Left forelimb (tissue), 1 donor: ENCODE data around the gene B3GALNT2.
A peak's percentile ranks its signal among the peaks of the same experiment; 100 is the strongest.
"Not testable (repeated sequence)": the region's sequence is repeated elsewhere in the genome, so short reads cannot be mapped to it uniquely, and the experiment has no call there.

Experiments
- DNase-seq: peaks from one replicate; pipeline ENCODE4 v3.0.0-alpha.2; 2018; ENCODE audit warnings: low spot score

B3GALNT2 gene

GRCh38 chr1:235503403-235504121, 690 bp downstream of the B3GALNT2 start:
- peak; percentile 74 for DNase-seq

DNA sequence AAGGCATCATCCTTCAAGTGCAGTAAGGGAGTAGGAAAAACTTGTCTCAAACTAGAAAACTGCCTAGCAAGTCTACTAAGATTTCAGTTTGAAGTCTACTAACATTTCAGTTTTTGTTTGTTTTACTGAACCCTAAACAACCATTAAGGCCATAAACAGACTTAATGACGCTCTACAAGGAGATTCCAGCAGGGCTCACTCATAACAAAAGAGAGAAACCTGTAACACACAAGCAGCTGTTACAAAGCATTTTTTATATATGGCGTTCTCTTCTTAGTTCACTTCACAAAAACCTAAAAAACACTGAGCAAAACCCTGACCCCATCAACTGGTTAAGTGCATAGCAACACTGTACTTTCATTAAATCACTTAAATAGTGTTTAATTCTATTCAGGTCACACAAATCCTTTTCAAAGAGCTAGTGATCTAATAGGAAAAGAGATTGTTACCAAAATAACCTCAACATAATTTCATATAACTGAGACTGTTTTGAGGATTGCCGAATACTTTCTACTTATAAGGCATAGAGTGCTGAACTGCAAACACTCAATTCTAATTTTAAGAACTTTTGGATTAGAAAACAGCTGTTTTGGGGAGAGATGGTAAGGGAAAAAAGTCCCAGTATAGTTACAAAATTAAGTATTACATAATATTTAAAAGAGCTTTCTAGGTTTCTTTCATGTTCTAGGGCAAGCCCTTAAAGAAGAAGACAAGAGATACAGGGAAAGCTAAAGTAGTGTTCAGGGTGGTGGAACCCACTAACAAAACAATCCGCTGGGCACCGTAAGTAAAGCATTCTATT, 1.4 kb downstream of the B3GALNT2 start:
- no peak for DNase-seq

DNA sequence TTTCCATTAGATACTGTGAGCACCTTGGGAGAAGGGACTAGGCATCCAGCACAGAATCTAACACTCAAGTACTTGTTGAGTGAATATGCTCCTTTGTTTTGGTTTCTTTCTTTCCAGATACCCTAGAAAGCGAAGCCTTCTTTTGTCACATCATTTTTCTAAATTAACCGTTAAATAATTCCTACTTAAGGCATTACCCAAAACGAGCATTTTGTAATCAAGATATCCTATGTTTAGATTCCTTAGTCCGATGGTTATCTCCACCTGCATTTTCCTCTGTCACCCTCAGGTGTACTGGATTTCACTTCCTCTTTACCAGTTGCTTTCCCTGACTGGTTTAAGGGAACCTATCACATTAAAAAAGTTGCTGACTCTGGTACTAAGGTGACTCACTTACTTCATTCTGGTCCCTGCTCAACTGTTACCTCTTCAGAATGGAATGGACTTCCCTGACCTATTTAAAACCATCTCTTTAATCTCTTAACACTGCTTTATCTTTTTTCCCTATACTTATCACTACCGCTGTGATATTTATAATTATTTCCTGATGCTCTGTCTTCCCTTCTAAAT, 3.2 kb downstream of the B3GALNT2 start:
- DNase-seq = no peak

DNA sequence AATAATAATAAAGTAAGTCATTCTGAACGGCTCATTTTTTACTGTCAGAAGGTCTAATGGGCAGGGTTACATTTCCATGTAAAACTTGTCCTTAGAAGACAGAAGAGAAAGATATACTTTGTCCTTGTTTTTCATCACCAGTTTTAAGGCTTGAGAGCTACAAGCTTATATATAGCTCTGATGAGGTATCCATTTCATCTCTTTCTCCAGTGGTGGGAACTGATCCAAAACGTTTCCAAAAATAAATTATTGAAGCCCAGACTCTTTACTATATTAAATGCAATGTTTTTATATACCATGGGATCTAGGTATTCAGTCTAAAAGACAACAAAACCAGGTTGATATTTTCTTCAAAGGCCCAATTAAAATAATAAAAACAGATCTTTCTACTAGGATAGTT, 8.7 kb downstream of the B3GALNT2 start:
- no peak for DNase-seq

- DNase-seq = no peak
These were observed 9.2 kb downstream of the B3GALNT2 start for GRCh38 chr1:235495030-235495429.

GRCh38 chr1:235494531-235494930, 9.7 kb downstream of the B3GALNT2 start:
- no peak for DNase-seq

DNA sequence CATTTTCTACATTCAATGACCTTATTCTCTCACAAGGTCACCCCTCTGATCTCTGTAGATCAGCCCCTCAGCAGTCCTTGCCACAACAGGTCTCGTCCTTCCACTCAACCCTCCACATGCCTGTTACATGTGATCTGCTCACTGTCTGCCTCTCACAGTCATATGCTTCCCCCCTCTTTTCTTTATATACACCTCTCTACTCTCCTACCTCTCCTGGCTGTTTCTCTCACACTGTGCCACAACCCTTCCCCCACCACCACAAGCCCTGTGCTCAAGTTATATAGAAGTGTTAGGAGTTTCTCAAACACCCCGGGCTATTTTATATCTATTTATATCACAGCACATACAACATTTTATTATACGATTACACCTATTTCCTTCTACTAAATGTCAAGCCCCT, 12.6 kb downstream of the B3GALNT2 start:
- DNase-seq = no peak

GRCh38 chr1:235486321-235486720, 17.9 kb downstream of the B3GALNT2 start:
- DNase-seq = no peak

DNA sequence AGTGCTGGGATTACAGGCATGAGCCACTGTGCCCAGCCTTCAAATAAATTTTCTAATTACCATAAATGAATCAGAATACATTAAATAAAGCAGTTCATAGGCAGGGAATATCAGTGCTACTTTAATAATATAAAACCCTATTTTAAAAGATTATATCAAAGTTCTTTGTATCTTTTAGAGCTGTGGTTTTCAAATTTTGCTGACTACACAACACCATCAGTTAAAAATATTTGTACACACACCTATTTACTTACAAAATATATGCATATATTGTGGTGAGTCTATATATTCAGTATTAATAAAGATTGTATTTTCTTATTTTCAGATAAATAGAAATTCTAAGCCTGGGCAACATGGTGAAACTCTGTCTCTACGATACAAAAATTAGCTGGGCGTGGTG, 18.7 kb downstream of the B3GALNT2 start:
- DNase-seq = no peak

DNA sequence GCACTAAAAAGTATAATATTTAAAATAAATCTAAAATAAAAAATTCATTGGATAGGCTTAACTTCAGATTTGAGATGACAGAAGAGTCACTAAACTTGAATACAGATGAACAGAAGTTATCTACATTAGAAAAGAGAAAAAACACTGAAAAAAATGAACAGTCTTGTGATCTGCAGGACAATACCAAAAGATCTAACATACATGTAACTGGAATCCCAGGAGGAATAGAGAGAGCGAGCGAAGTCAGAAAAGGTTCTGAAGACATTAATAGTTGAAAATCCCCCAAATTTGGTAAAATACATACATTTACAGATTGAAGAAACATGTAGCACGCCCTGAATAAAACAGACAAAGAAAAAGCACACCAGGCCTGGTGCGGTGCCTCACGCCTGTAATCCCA, 21.2 kb downstream of the B3GALNT2 start:
- no peak for DNase-seq

GRCh38 chr1:235473806-235474205, 30.4 kb downstream of the B3GALNT2 start:
- no peak for DNase-seq

GRCh38 chr1:235470741-235471439, 33.4 kb downstream of the B3GALNT2 start:
- no peak for DNase-seq

DNA sequence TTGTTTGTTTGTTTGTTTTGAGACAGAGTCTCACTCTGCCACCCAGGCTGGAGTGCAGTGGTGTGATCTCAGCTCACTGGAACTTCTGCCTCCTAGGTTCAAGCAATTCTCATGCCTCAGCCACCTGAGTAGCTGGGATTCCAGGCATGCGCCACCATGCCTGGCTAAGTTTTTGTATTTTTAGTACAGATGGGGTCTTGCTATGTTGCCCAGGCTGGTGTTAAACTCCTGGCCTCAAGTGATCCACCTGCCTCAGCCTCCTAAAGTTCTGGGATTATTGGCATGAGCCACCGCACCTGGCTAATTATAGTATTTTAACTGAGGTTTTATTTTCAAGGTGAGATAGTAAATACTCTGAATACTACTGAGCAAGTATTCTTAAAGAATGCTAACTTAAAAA, 34.4 kb downstream of the B3GALNT2 start:
- not testable (repeated sequence) for DNase-seq

- no peak for DNase-seq
These were observed 35.3 kb downstream of the B3GALNT2 start for GRCh38 chr1:235468970-235469369.

GRCh38 chr1:235468004-235468403, 36.2 kb downstream of the B3GALNT2 start:
- no peak for DNase-seq

DNA sequence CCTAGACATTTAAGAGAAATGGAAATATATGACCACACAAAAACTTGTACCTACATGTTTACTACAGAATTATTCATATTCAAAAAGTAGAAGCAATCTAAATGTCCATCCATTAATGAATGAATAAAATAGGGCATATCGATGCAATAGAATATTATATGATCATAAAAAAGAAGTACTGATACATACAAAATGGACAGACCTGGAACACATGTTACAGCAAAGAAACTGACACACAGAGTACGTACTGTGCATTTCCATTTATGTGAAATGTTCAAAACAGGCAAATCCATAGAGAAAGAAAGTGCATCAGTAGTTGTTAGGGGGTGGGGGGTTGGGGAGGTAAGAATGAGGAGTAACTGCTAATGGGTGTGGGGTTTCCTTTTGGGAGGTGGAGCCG, 39.2 kb downstream of the B3GALNT2 start:
- DNase-seq = no peak

DNA sequence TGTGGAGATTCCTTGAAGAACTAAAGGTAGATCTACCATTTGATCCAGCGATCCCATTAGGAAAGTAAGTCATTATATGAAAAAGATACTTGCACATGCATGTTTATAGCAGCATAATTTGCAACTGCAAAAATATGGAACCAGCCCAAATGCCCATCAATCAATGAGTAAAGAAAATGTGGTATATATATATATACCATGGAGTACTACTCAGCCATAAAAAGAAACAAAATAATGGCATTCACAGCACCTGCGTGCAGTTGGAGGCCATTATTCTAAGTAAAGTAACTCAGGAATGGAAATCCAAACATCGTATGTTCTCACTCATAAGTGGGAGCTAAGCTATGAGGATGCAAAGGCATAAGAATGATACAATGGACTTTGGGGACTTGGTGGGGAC, 41.4 kb downstream of the B3GALNT2 start:
- not testable (repeated sequence) for DNase-seq

DNA sequence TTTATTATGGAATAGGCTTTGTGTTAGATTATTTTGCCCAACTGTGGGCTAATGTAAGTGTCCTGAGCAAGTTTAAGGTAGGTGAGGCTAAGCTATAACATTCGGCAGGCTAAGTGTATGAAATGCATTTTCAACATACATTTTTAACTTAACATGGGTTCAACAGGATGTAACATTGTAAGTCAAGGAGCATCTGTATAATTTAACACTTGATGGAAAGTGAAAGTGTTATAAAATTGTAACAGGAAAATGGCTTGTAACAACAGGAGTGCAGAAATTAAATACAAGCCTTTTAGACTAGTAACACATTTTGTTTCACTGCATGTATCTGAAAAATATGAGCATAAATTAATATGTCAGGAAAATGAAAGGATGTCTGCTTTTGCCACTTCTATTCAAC, 42.3 kb downstream of the B3GALNT2 start:
- no peak for DNase-seq

DNA sequence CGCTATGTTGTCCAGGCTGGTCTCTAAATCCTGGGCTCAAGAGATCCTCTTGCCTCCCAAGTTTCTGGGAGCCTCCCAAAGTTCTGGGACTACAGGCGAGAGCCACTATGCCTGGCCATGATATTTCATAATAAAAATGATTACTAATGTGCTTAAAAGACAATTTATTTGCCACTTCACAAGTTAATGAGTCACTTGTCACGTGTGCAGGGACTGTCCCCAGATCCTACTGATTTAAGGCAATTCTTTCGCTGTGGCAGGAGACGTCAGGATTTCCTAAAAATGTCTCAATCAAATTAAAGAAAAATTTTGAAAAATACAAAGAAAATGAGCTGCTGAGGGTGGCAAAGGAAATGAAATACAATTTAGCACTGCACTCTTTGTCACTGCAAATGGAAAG, 43.5 kb downstream of the B3GALNT2 start:
- no peak for DNase-seq

DNA sequence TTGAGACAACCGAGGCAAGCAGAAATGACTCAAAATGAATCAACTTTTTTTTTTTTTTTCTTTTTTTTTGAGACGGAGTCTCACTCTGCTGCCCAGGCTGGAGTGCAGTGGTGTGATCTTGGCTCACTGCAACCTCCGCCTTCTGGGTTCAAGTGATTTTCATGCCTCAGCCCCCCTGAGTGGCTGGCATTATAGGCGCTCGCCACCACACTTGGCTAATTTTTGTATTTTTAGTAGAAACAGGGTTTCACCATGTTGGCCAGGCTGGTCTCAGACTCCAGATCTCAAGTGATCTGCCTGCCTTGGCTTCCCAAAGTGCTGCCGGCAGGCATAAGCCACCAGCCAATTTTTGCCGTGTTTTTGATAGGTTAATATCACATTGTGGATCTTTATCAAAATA, 46.4 kb downstream of the B3GALNT2 start:
- not testable (repeated sequence) for DNase-seq

DNA sequence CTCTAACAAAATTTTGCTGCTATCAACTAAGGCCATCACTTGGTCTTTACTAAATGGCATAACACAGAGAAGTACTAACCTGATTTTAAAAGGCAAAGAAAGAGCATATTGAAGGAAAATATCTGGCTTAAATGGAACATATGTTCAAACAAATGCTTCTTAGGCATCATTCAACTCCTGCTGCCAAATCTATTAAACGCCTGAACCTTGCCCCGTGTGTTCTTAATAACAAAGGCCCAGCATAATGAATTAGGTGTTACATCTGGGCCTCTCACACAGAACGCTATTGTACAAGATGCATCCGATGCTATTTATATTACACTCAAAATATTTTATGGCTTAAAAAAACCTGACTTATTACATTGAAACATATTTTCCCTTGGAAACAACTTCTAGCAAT, 48.4 kb downstream of the B3GALNT2 start:
- no peak for DNase-seq

- no peak for DNase-seq
These were observed 49.2 kb downstream of the B3GALNT2 start for GRCh38 chr1:235455097-235455496.

DNA sequence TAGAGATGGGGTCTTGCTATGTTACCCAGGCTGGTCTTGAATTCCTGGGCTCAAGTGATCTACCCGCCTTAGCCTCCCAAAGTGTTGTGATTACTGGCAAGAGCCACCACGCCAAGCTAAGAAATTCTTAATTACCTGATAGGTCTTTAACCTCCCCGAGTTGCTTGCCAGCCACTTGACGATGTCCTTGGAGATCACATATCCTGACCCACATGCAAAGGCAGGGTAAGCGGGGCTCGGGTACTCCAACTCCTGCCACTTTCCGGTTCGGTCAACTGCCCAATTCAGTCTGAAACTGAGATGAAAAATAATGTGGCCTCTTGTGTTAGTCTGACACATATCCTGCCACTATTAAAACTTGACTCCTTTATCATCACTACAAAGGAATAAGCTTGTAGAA, 50.2 kb downstream of the B3GALNT2 start:
- no peak for DNase-seq
